K562 (cell line): ENCODE data around the gene CCDC90B.
"Not testable (repeated sequence)": the region's sequence is repeated elsewhere in the genome, so short reads cannot be mapped to it uniquely, and the experiment has no call there.

Experiments used
- ATF4 ChIP-seq: fragments of 450-650 bp; formaldehyde crosslinking; IDR thresholded peaks from 2 replicates; pipeline ENCODE4 v1.4.0; 2022; ENCODE audit warnings: mild to moderate bottlenecking, moderate library complexity
- BCLAF1 ChIP-seq, 2 experiments: fragments of 450-650 bp in 1 of 2; IDR thresholded peaks; 2 replicates each; pipeline ENCODE4 v1.6.1; 2011 to 2017; ENCODE audit warnings: low read depth in 2 of 2, antibody characterized with exemption in 1 of 2, borderline replicate concordance in 1 of 2, low read length in 1 of 2, mild to moderate bottlenecking in 1 of 2, mixed read lengths in 1 of 2; ENCODE audit not compliant: control insufficient read depth in 1 of 2
- CTCF ChIP-seq, 3 experiments: IDR thresholded peaks in 2 of 3; conservative IDR thresholded peaks in 1 of 3; 2 replicates each; pipeline ENCODE4 v1.5.1; 2011 to 2012; ENCODE audit warnings: low read length in 3 of 3, mild to moderate bottlenecking in 3 of 3, control low read depth in 2 of 3, improper control_type of control experiment in 1 of 3, inconsistent platforms in 1 of 3, low read depth in 1 of 3, mixed read lengths in 1 of 3, moderate library complexity in 1 of 3; ENCODE audit not compliant: insufficient read depth in 2 of 3
- ESRRA ChIP-seq: fragments of 450-650 bp; IDR thresholded peaks from 2 replicates; pipeline ENCODE4 v1.6.1; 2014; ENCODE audit warnings: low read depth, mild to moderate bottlenecking, moderate library complexity, borderline replicate concordance
- MAX ChIP-seq: sonication (generic); formaldehyde crosslinking; IDR thresholded peaks from 2 replicates; pipeline ENCODE4 v1.9.0; 2022; ENCODE audit warnings: mild to moderate bottlenecking, missing genetic modification reagents
- TCF7L2 ChIP-seq: fragments of 150-350 bp; IDR thresholded peaks from 2 replicates; pipeline ENCODE4 v1.6.1; 2016; ENCODE audit warnings: low read depth, mild to moderate bottlenecking, low read length, moderate library complexity
- USF2 ChIP-seq: sonication (generic); formaldehyde crosslinking; IDR thresholded peaks from 2 replicates; pipeline ENCODE4 v1.5.0; 2020; ENCODE audit warnings: missing genetic modification reagents
- ZBTB5 ChIP-seq: fragments of 450-650 bp; IDR thresholded peaks from 2 replicates; pipeline ENCODE4 v1.6.1; 2017; ENCODE audit warnings: antibody characterized with exemption
- ZNF444 ChIP-seq: fragments of 250-450 bp; sonication (Bioruptor Pico); IDR thresholded peaks from 2 replicates; pipeline ENCODE4 v1.4.0; 2020; ENCODE audit warnings: mild to moderate bottlenecking, moderate library complexity

- not testable (repeated sequence) for TF ChIP-seq CTCF (IDR thresholded peaks at IDR 0.05 in 2 of 3, conservative IDR thresholded peaks at IDR 0.05 in 1 of 3; ENCODE audit: insufficient read depth in 2 of 3, low read depth in 1 of 3, low read length in 3 of 3); USF2 (CRISPR knock-in tag); BCLAF1 (IDR thresholded peaks at IDR 0.05; ENCODE audit: borderline replicate concordance in 1 of 2, control insufficient read depth in 1 of 2, low read depth in 2 of 2, low read length in 1 of 2); MAX (CRISPR knock-in tag); ZBTB5; TCF7L2; ESRRA; ZNF444 (CRISPR knock-in tag); ATF4 (CRISPR knock-in tag)
These were observed 22.4 kb upstream of the CCDC90B start for GRCh38 chr11:83308536-83308935.
